GM12878 (cell line): Measurements from ENCODE around the gene ZPBP2. TPM values are rescaled to one million over a fixed set of nuclear protein-coding genes. Genes with fewer than 3 reads are reported as not detected.
A peak's percentile ranks its signal among the peaks of the same experiment; 100 is the strongest.

ENCODE experiments used
- ATAC-seq: fragments of 200-7000 bp; cut with Tn5 transposase; 3 replicates; pipeline ENCODE4 v1.9.1; 2020; ENCODE audit warnings: mild to moderate bottlenecking, moderate library complexity
- BruUV-seq: library from RNA; stranded (reverse); fragments of 400-500 nt; replicated peaks from 2 replicates; lab custom pipeline; 2021; lab: Mats Ljungman, UMichigan
- CTCF ChIA-PET: fragments of 300-600 bp; sonication (Branson Sonifier 250); formaldehyde crosslinking; extraction: SDS; loops from one replicate; lab custom pipeline; 2021; ENCODE audit warnings: inconsistent platforms; lab: Yijun Ruan, JAX
- POLR2A ChIA-PET: fragments of 350-600 bp; formaldehyde crosslinking; extraction: SDS; loops from one replicate; lab custom pipeline; 2021; ENCODE audit warnings: inconsistent platforms; lab: Charles Lee
- RAD21 ChIA-PET: fragments of 300-600 bp; sonication (Branson Sonifier 250); formaldehyde crosslinking; loops from one replicate; lab custom pipeline; 2023; ENCODE audit warnings: antibody characterized with exemption; ENCODE audit not compliant: unreplicated experiment; lab: Charles Lee
- SMC1A ChIA-PET: fragments of 300-600 bp; sonication (Branson Sonifier 250); formaldehyde crosslinking; loops from one replicate; lab custom pipeline; 2023; ENCODE audit not compliant: unreplicated experiment, uncharacterized antibody; lab: Charles Lee
- DNase-seq: peaks from one replicate; pipeline ENCODE4 v3.0.0-alpha.2; 2011; ENCODE audit warnings: low read depth, low spot score
- FAIRE-seq: peaks from 3 replicates; lab custom pipeline; 2011; peaks lifted over from hg19 to GRCh38; lab: Jason Lieb, UNC
- H2AFZ ChIP-seq: 2 replicates; pipeline ENCODE4 v1.6.0; 2011; ENCODE audit warnings: low read depth, low read length, control low read depth; ENCODE audit not compliant: control insufficient read depth
- H3K27ac ChIP-seq: 2 replicates; pipeline ENCODE4 v1.5.1; 2011; ENCODE audit warnings: control low read depth; ENCODE audit not compliant: control insufficient read depth, insufficient read depth
- H3K27me3 ChIP-seq, 2 experiments: replicated peaks in 1 of 2; 2 replicates each; pipeline versions ENCODE4 v1.6.0 to v1.6.1; 2011; ENCODE audit warnings: low read length in 1 of 2; ENCODE audit not compliant: control insufficient read depth in 2 of 2, insufficient read depth in 2 of 2
- H3K36me3 ChIP-seq, 2 experiments: 2 replicates each; pipeline ENCODE4 v1.5.1; 2011; ENCODE audit warnings: low read length in 1 of 2; ENCODE audit not compliant: control insufficient read depth in 2 of 2, insufficient read depth in 2 of 2
- H3K4me1 ChIP-seq: 2 replicates; pipeline ENCODE4 v1.6.1; 2011; ENCODE audit warnings: mild to moderate bottlenecking, low read length, moderate library complexity, mixed read lengths; ENCODE audit not compliant: control insufficient read depth, insufficient read depth
- H3K4me2 ChIP-seq: 2 replicates; pipeline ENCODE4 v1.6.0; 2011; ENCODE audit warnings: control low read depth; ENCODE audit not compliant: control insufficient read depth, insufficient read depth
- H3K4me3 ChIP-seq: fragments of 200-600 bp; sonication (generic); 2 replicates; pipeline ENCODE4 v1.5.1; 2016
- H3K79me2 ChIP-seq: 2 replicates; pipeline ENCODE4 v1.6.0; 2011; ENCODE audit warnings: low read length; ENCODE audit not compliant: control insufficient read depth, insufficient read depth
- H3K9ac ChIP-seq: 2 replicates; pipeline ENCODE4 v1.8.0; 2011; ENCODE audit warnings: low read length, control low read depth, mixed read lengths; ENCODE audit not compliant: control insufficient read depth, insufficient read depth
- H3K9me3 ChIP-seq: replicated peaks from 3 replicates; pipeline ENCODE4 v1.5.1; 2011; ENCODE audit warnings: mild to moderate bottlenecking, low read length; ENCODE audit not compliant: control insufficient read depth, insufficient read depth
- H4K20me1 ChIP-seq: 2 replicates; pipeline ENCODE4 v1.6.0; 2011; ENCODE audit not compliant: control insufficient read depth, insufficient read depth
- NFIC ChIP-seq: IDR thresholded peaks from 2 replicates; pipeline ENCODE4 v1.6.1; 2012; ENCODE audit warnings: low read depth, mild to moderate bottlenecking, inconsistent platforms, low read length, moderate library complexity
- NRF1 ChIP-seq: conservative IDR thresholded peaks from 2 replicates; pipeline ENCODE4 v1.6.1; 2011; ENCODE audit warnings: mild to moderate bottlenecking, low read depth, low read length, improper control_type of control experiment
- SREBF2 ChIP-seq: IDR thresholded peaks from 2 replicates; pipeline ENCODE4 v1.6.1; 2012; ENCODE audit warnings: mild to moderate bottlenecking, low read length
- WRNIP1 ChIP-seq: IDR thresholded peaks from 2 replicates; pipeline ENCODE4 v1.6.1; 2011; ENCODE audit warnings: low read depth, low read length, improper control_type of control experiment, borderline replicate concordance
- WGBS: methylation state at CpG from one replicate; pipeline ENCODE4 v1.1.6; 2016; ENCODE audit warnings: low lambda C conversion rate; ENCODE audit not compliant: insufficient replicate concordance, insufficient coverage; ENCODE audit errors: missing lambda C conversion rate; 5-methylcytosine and 5-hydroxymethylcytosine counted together
- in situ Hi-C: fragments of 300-500 bp; cut with MboI; formaldehyde crosslinking; loops from 9 replicates; pipeline ENCODE4 v1.14.3; 2018; ENCODE audit warnings: mixed read lengths
- intact Hi-C: fragments of 100-400 bp; cut with micrococcal nuclease; formaldehyde crosslinking; loops from one replicate; pipeline ENCODE4 v1.14.2; 2022; ENCODE audit not compliant: unreplicated experiment
- polyA plus RNA-seq, 11 experiments: library from polyadenylated mRNA; depleted of rRNA in 4 of 11; unstranded in 6 of 11; stranded (reverse) in 5 of 11; fragments of >200 nt; fragmentation: Nextera tagmentation in 4 of 11; fragmentation: Illumina TruSeq in 1 of 11; extraction: Ambion mirVana in 4 of 11; extraction: Trizol in 1 of 11; gene quantifications; 1 replicate in 1 of 11; 2 replicates in 10 of 11; pipeline versions ENCODE4 v1.2.1 to v1.2.3, GENCODE V29; 2011 to 2016; ENCODE audit warnings: inconsistent platforms in 2 of 11, missing spikeins in 2 of 11, low read depth in 1 of 11
- total RNA-seq, 4 experiments: library from RNA; depleted of rRNA in 3 of 4; stranded (reverse); fragments of >200 nt in 3 of 4; fragmentation: Illumina TruSeq in 1 of 4; extraction: Trizol in 1 of 4; gene quantifications; 2 replicates each; pipeline versions ENCODE4 v1.2.1 to v1.2.3, GENCODE V29; 2013 to 2021
- TF ChIP-seq, protein P1 (sequence below): fragments of 450-650 bp; IDR thresholded peaks from 2 replicates; pipeline ENCODE4 v1.6.1; 2016; ENCODE audit warnings: mild to moderate bottlenecking
- TF ChIP-seq, protein P2 (sequence below): fragments of 450-650 bp; IDR thresholded peaks from 2 replicates; pipeline ENCODE4 v1.6.1; 2017; ENCODE audit warnings: mild to moderate bottlenecking, low read depth, inconsistent platforms; ENCODE audit not compliant: poor library complexity, severe bottlenecking

The ZPBP2 gene
- total and polyA plus RNA-seq, 10 of the 15 experiments (the other 5 are each of a cell fraction or from before 2014, with no cell fraction given), result 0.33 to 1.0 (median 0.58) TPM

DNA sequence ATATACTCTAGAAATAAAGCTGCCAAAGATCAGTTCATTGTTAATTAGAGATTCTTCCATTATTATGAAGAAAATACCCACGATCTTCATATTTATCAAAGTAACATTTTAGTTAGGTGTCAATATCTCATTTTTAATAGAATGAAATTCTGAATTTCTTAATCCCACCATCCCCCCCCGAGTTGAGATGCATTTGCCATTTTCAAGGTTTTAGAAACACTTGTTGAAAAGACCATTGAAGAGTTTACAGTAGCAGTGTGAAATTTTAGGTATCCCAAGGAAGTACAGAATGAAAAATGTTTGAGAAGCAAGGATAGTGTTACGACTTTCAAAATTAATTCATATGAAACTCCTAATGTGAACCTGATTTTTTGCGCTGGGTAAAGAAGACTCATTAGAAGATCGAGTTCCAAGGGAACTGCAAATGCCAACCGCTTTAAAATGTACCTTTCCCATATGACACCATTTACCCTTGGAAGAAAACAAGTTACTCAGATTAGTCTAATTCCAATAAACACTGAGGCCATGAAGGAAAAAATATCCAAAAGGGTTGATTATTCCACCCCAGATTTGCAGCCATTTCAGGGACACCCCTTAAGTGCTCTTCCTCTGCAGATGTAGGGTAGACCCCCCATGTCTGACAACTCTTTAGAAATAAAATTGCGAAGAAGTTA lies 4.6 kb upstream of the ZPBP2 start:
- H3K27ac ChIP-seq, result peak overlapping the region; percentile 100
- ChIA-PET SMC1A (interaction anchor here (0.7 to 7.0 kb wide), 18 partner anchors 11 to 240 kb away, joined by 3 to 65 read pairs (median 7); partner anchors contain the start of gene PSMD3), RAD21 (interaction anchor here (0.8 to 8.4 kb wide), 18 partner anchors 12 to 242 kb away, joined by 3 to 64 read pairs (median 5); partner anchors contain the start of genes MIEN1 and PSMD3), CTCF (interaction anchor here (0.7 to 7.2 kb wide), 19 partner anchors 12 to 316 kb away, joined by 3 to 70 read pairs (median 4); partner anchors contain the start of genes MIEN1 and PSMD3), POLR2A (interaction anchor here (0.8 to 8.9 kb wide), 7 partner anchors 18 to 189 kb away, joined by 3 to 81 read pairs (median 8); partner anchors contain the start of gene MIEN1)
- 0% methylated on average over 7 of the region's 7 CpGs for WGBS
- H3K4me3 ChIP-seq, result peak overlapping the region; percentile 78
- DNase-seq (no peak), ATAC-seq (no peak), FAIRE-seq (no peak)
- peak overlapping the region; percentile 98 for H3K4me2 ChIP-seq
- BruUV-seq, result TSS peak; percentile 66
- TF ChIP-seq NRF1, result no peak
- TF ChIP-seq NFIC, result peak; percentile 8; the same call in 1 of the 2 replicates
- TF ChIP-seq WRNIP1, result no peak
- TF ChIP-seq, protein P1, sequence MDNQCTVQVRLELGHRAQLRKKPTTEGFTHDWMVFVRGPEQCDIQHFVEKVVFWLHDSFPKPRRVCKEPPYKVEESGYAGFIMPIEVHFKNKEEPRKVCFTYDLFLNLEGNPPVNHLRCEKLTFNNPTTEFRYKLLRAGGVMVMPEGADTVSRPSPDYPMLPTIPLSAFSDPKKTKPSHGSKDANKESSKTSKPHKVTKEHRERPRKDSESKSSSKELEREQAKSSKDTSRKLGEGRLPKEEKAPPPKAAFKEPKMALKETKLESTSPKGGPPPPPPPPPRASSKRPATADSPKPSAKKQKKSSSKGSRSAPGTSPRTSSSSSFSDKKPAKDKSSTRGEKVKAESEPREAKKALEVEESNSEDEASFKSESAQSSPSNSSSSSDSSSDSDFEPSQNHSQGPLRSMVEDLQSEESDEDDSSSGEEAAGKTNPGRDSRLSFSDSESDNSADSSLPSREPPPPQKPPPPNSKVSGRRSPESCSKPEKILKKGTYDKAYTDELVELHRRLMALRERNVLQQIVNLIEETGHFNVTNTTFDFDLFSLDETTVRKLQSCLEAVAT, result peak; percentile 52; the same call in 1 of the 2 replicates
- no peak for TF ChIP-seq SREBF2
- TF ChIP-seq, protein P2, sequence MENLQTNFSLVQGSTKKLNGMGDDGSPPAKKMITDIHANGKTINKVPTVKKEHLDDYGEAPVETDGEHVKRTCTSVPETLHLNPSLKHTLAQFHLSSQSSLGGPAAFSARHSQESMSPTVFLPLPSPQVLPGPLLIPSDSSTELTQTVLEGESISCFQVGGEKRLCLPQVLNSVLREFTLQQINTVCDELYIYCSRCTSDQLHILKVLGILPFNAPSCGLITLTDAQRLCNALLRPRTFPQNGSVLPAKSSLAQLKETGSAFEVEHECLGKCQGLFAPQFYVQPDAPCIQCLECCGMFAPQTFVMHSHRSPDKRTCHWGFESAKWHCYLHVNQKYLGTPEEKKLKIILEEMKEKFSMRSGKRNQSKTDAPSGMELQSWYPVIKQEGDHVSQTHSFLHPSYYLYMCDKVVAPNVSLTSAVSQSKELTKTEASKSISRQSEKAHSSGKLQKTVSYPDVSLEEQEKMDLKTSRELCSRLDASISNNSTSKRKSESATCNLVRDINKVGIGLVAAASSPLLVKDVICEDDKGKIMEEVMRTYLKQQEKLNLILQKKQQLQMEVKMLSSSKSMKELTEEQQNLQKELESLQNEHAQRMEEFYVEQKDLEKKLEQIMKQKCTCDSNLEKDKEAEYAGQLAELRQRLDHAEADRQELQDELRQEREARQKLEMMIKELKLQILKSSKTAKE, result peak; percentile 12
- H3K36me3 ChIP-seq, result peaks cover 0 to 8% of the 10 kb centered on the region in 2 experiments; a peak in 1 of 4 replicates
- no peaks in the 10 kb centered on the region for H3K9me3 ChIP-seq
- H3K79me2 ChIP-seq, result peaks cover 72% of the 10 kb centered on the region
- H3K9ac ChIP-seq, result peak overlapping the region; percentile 96
- no peaks in the 10 kb centered on the region for H3K27me3 ChIP-seq
- no peak overlapping the region for H2AFZ ChIP-seq
- peaks cover 29% of the 10 kb centered on the region for H3K4me1 ChIP-seq
- intact Hi-C loops, result loop anchor here (5.0 kb wide), 2 partner anchors 86 to 241 kb away; no protein-coding TSS in a partner anchor
- no peaks in the 10 kb centered on the region for H4K20me1 ChIP-seq
- in situ Hi-C loops, result loop anchor here (5.0 kb wide), 1 partner anchor 106 kb away; no protein-coding TSS in a partner anchor
